Stimulated activated CD4-positive, alpha-beta T cell treated with anti-CD3 and anti-CD28 coated beads, Interleukin-4, amount 100 ng/mL, for 1 hour (primary cell): Measurements from ENCODE around the gene SPPL3.
"Not testable (repeated sequence)": the region's sequence is repeated elsewhere in the genome, so short reads cannot be mapped to it uniquely, and the experiment has no call there.

ENCODE experiments used
- DNase-seq: peaks from one replicate; pipeline ENCODE4 v3.0.0-alpha.2; 2020

The SPPL3 gene

GRCh38 chr12:120739821-120740613, 164.1 kb downstream of the SPPL3 start:
- DNase-seq = no peak

- DNase-seq = no peak
These were observed 165.0 kb downstream of the SPPL3 start for GRCh38 chr12:120739031-120739762.

GRCh38 chr12:120738252-120739030, 165.7 kb downstream of the SPPL3 start:
- DNase-seq = no peak

- no peak for DNase-seq
These were observed 166.5 kb downstream of the SPPL3 start for GRCh38 chr12:120737557-120738251.

- no peak for DNase-seq
These were observed 167.5 kb downstream of the SPPL3 start for GRCh38 chr12:120736404-120737331.

- DNase-seq = no peak
These were observed 169.0 kb downstream of the SPPL3 start for GRCh38 chr12:120735181-120735580.

GRCh38 chr12:120734210-120734609, 169.9 kb downstream of the SPPL3 start:
- no peak for DNase-seq

GRCh38 chr12:120733574-120733973, 170.6 kb downstream of the SPPL3 start:
- DNase-seq = no peak

GRCh38 chr12:120732198-120732597, 172.0 kb downstream of the SPPL3 start:
- DNase-seq = not testable (repeated sequence)

- DNase-seq = no peak
These were observed 177.2 kb downstream of the SPPL3 start for GRCh38 chr12:120726961-120727360.

GRCh38 chr12:120726510-120726793, 177.7 kb downstream of the SPPL3 start:
- DNase-seq = no peak

GRCh38 chr12:120725659-120726509, 178.3 kb downstream of the SPPL3 start, which contains the start of gene ACADS:
ACADS (plus strand) TSS chr12:120725826; CDS start chr12:120725886, 60 bp downstream.
- DNase-seq = peak; percentile 93

GRCh38 chr12:120725151-120725658, 179.0 kb downstream of the SPPL3 start:
- DNase-seq = no peak

- DNase-seq = no peak
These were observed 179.4 kb downstream of the SPPL3 start for GRCh38 chr12:120724720-120725119.

- no peak for DNase-seq
These were observed 181.4 kb downstream of the SPPL3 start for GRCh38 chr12:120722784-120723183.

- DNase-seq = no peak
These were observed 182.3 kb downstream of the SPPL3 start for GRCh38 chr12:120721866-120722265.

GRCh38 chr12:120720987-120721801, 183.0 kb downstream of the SPPL3 start:
- DNase-seq = no peak

- no peak for DNase-seq
These were observed 183.7 kb downstream of the SPPL3 start for GRCh38 chr12:120720234-120720986.
